Measurements from ENCODE around the gene STX1B. TPM values are rescaled to one million over a fixed set of nuclear protein-coding genes. Genes with fewer than 3 reads are reported as not detected.

The STX1B gene
- total RNA-seq, 1 donor from 2014 or later = 0.40 TPM

- no peak for DNase-seq (ENCODE audit: low read depth)
- no peak overlapping the region for H3K4me3 ChIP-seq (ENCODE audit: low read depth, low read length)
- TF ChIP-seq, protein P1, sequence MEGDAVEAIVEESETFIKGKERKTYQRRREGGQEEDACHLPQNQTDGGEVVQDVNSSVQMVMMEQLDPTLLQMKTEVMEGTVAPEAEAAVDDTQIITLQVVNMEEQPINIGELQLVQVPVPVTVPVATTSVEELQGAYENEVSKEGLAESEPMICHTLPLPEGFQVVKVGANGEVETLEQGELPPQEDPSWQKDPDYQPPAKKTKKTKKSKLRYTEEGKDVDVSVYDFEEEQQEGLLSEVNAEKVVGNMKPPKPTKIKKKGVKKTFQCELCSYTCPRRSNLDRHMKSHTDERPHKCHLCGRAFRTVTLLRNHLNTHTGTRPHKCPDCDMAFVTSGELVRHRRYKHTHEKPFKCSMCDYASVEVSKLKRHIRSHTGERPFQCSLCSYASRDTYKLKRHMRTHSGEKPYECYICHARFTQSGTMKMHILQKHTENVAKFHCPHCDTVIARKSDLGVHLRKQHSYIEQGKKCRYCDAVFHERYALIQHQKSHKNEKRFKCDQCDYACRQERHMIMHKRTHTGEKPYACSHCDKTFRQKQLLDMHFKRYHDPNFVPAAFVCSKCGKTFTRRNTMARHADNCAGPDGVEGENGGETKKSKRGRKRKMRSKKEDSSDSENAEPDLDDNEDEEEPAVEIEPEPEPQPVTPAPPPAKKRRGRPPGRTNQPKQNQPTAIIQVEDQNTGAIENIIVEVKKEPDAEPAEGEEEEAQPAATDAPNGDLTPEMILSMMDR (conservative IDR thresholded peaks at IDR 0.05; ENCODE audit: low read depth, low read length) = no peak
Measured at GRCh38 chr16:31042866-31043265, 32.4 kb upstream of the STX1B start.

- H3K4me3 ChIP-seq (ENCODE audit: low read depth, low read length) = no peak overlapping the region
- no peak for DNase-seq (ENCODE audit: low read depth)
- TF ChIP-seq, protein P1 (conservative IDR thresholded peaks at IDR 0.05; ENCODE audit: low read depth, low read length) = no peak
Measured at GRCh38 chr16:31038993-31039392, 28.6 kb upstream of the STX1B start.

GRCh38 chr16:31036691-31037090 lies 26.3 kb upstream of the STX1B start:
- H3K4me3 ChIP-seq (ENCODE audit: low read depth, low read length) = no peak overlapping the region
- DNase-seq (ENCODE audit: low read depth) = no peak
- TF ChIP-seq, protein P1 (conservative IDR thresholded peaks at IDR 0.05; ENCODE audit: low read depth, low read length) = no peak

DNA sequence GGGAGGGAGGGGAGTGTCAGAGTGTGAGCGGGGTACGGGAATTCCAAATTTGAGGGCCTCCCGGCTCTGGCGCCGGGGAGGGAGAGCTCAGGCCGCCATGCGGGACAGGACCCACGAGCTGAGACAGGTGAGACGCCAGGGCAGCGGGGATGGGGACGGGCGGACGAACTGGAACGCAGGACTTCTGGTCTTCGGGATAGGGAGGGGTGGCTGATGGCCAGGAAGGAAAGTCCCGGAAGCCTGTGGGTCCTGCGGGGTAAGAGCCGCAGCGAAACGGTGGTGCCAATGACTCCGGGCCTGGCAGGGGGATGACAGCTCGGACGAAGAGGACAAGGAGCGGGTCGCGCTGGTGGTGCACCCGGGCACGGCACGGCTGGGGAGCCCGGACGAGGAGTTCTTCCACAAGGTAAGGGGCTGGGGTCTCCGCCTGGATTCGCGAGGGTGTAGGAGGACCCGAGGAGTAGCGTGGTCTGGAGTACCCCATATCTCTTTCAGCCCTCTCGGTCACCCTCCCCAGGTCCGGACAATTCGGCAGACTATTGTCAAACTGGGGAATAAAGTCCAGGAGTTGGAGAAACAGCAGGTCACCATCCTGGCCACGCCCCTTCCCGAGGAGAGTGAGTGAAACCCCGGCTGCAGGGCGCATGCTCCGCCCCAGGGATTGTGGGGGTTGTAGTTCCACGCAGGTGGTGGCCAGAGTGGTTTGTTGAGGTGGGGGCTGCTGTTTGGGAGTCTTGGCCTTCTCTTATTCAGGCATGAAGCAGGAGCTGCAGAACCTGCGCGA lies 23.5 kb upstream of the STX1B start:
- TF ChIP-seq, protein P1 (conservative IDR thresholded peaks at IDR 0.05; ENCODE audit: low read depth, low read length) = no peak
- no peak for DNase-seq (ENCODE audit: low read depth)
- peak overlapping the region; percentile 98 for H3K4me3 ChIP-seq (ENCODE audit: low read depth, low read length)

GRCh38 chr16:31032736-31033708 lies 22.6 kb upstream of the STX1B start, which contains the start of gene STX4:
TSS of gene STX4 (plus strand) at chr16:31033558. CDS start at chr16:31033806, 248 bp downstream.
- TF ChIP-seq, protein P1 (conservative IDR thresholded peaks at IDR 0.05; ENCODE audit: low read depth, low read length) = no peak
- DNase-seq (ENCODE audit: low read depth) = no peak
- H3K4me3 ChIP-seq (ENCODE audit: low read depth, low read length) = peak within 1 kb of the TSS; percentile 98

GRCh38 chr16:31031276-31031675 lies 20.8 kb upstream of the STX1B start:
- TF ChIP-seq, protein P1 (conservative IDR thresholded peaks at IDR 0.05; ENCODE audit: low read depth, low read length) = no peak
- no peak for DNase-seq (ENCODE audit: low read depth)

More at GRCh38 chr16:31031276-31031675, 20.8 kb upstream of the STX1B start:
- no peak overlapping the region for H3K4me3 ChIP-seq (ENCODE audit: low read depth, low read length)

All from epithelial cell of proximal tubule (primary cell).